H1 (cell line): Measurements from ENCODE around the gene MRPL47. TPM values are rescaled to one million over a fixed set of nuclear protein-coding genes. Genes with fewer than 3 reads are reported as not detected.

Experiments
- RBBP5 ChIP-seq: IDR thresholded peaks from 2 replicates; pipeline ENCODE4 v1.7.1; 2012; ENCODE audit warnings: low read depth, mild to moderate bottlenecking, inconsistent platforms, low read length, moderate library complexity, borderline replicate concordance
- polyA plus RNA-seq, 7 experiments: library from polyadenylated mRNA; depleted of rRNA in 3 of 7; stranded (reverse) in 5 of 7; unstranded in 2 of 7; fragments of >200 nt in 5 of 7; fragments of 200-250 nt in 2 of 7; gene quantifications; 1 replicate in 5 of 7; 2 replicates in 1 of 7; 4 replicates in 1 of 7; pipeline versions ENCODE4 v1.2.1 to v1.2.3, GENCODE V29; 2011 to 2013; ENCODE audit warnings: missing spikeins in 2 of 7, mixed read lengths in 2 of 7
- total RNA-seq: library from RNA; stranded (reverse); fragmentation: NEBNext Ultra II Directional; extraction: Animal tissue kit (Norgen Biotek cat#: 25700); gene quantifications from 2 replicates; pipeline ENCODE4 v1.2.1, GENCODE V29; 2021

MRPL47 gene
- total and polyA plus RNA-seq, 2 of the 8 experiments (the other 6 are each of a cell fraction or from before 2014, with no cell fraction given), result 26.1 to 76.6 TPM

DNA sequence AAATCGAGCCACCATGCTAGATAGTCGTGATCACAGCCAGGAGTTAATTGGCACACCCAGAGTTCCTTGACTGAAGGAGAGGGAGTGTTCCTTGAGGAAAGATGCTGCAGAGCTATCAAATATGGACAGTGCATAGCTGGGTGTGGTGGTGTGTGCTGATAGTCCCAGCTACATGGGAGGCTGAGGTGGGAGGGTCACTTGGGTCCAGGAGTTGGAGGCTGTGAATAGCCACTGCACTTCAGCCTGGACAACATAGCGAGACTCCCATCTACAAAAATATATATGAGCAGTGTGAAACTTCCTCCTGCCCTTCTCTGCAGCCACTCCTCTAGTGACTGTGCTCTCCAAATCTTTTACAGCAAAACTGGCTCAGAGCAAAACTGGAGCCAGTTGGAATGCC, 38.4 kb upstream of the MRPL47 start (continued):
- no peak for TF ChIP-seq RBBP5
